GM19324 (cell line): ENCODE results near the gene STRIP2.
"Not testable (repeated sequence)": the region's sequence is repeated elsewhere in the genome, so short reads cannot be mapped to it uniquely, and the experiment has no call there.

Source experiments
- ATAC-seq: cut with Tn5 transposase; IDR thresholded peaks from one replicate; pipeline ENCODE4 v1.9.1; 2021; ENCODE audit warnings: mild to moderate bottlenecking, moderate library complexity; ENCODE audit not compliant: unreplicated experiment, low FRiP score

The STRIP2 gene

GRCh38 chr7:129522971-129523340 is 88.7 kb downstream of the STRIP2 start:
- ATAC-seq: no peak

GRCh38 chr7:129523924-129524323 is 89.7 kb downstream of the STRIP2 start:
- ATAC-seq: no peak

- ATAC-seq: not testable (repeated sequence)
These were observed 90.2 kb downstream of the STRIP2 start for GRCh38 chr7:129524405-129524804.

- ATAC-seq: no peak
These were observed 91.1 kb downstream of the STRIP2 start for GRCh38 chr7:129525225-129525862.

- ATAC-seq: no peak
These were observed 95.4 kb downstream of the STRIP2 start for GRCh38 chr7:129529643-129530042.

- ATAC-seq: no peak
These were observed 96.7 kb downstream of the STRIP2 start for GRCh38 chr7:129530795-129531391.

GRCh38 chr7:129531721-129532120 is 97.5 kb downstream of the STRIP2 start:
- no peak for ATAC-seq

- no peak for ATAC-seq
These were observed 98.1 kb downstream of the STRIP2 start for GRCh38 chr7:129532375-129532774.

- not testable (repeated sequence) for ATAC-seq
These were observed 100.5 kb downstream of the STRIP2 start for GRCh38 chr7:129534558-129535274.

- ATAC-seq: no peak
These were observed 101.7 kb downstream of the STRIP2 start for GRCh38 chr7:129535896-129536295.

GRCh38 chr7:129536323-129536722 is 102.1 kb downstream of the STRIP2 start:
- ATAC-seq: no peak
